K562 (cell line): Measurements from ENCODE around the gene DTNB.

Experiments
- CREB1 ChIP-seq, 2 experiments: sonication (generic) in 1 of 2; formaldehyde crosslinking in 1 of 2; IDR thresholded peaks; 2 replicates each; pipeline versions ENCODE4 v1.6.1 to v1.8.0; 2012 to 2022; ENCODE audit warnings: inconsistent platforms in 1 of 2, mild to moderate bottlenecking in 1 of 2, missing genetic modification reagents in 1 of 2, moderate library complexity in 1 of 2
- JUNB ChIP-seq: fragments of 450-650 bp; formaldehyde crosslinking; conservative IDR thresholded peaks from 2 replicates; pipeline ENCODE4 v1.4.0; 2020; ENCODE audit warnings: mild to moderate bottlenecking
- NCOA6 ChIP-seq: fragments of 450-650 bp; IDR thresholded peaks from 2 replicates; pipeline ENCODE4 v1.6.1; 2017; ENCODE audit warnings: mild to moderate bottlenecking
- PHTF2 ChIP-seq: fragments of 250-450 bp; sonication (Bioruptor Pico); IDR thresholded peaks from 2 replicates; pipeline ENCODE4 v1.5.0; 2021; ENCODE audit warnings: mild to moderate bottlenecking
- RAD21 ChIP-seq, 2 experiments: fragments of 250-450 bp in 1 of 2; fragments of 450-650 bp in 1 of 2; sonication (Bioruptor Pico) in 1 of 2; formaldehyde crosslinking in 1 of 2; IDR thresholded peaks in 1 of 2; conservative IDR thresholded peaks in 1 of 2; 2 replicates each; pipeline versions ENCODE4 v1.4.0 to v1.8.0; 2020 to 2022; ENCODE audit warnings: mild to moderate bottlenecking in 2 of 2, moderate library complexity in 1 of 2
- TCFL5 ChIP-seq: fragments of 250-450 bp; sonication (Bioruptor Pico); conservative IDR thresholded peaks from 2 replicates; pipeline ENCODE4 v1.6.1; 2021; ENCODE audit warnings: mild to moderate bottlenecking, moderate library complexity, matching md5 sums
- U2AF1 ChIP-seq: fragments of 200-400 bp; formaldehyde crosslinking; optimal IDR thresholded peaks from 2 replicates; pipeline ENCODE3; 2017; ENCODE audit warnings: mild to moderate bottlenecking, low read depth, low read length, moderate library complexity
- ZNF263 ChIP-seq: sonication (generic); formaldehyde crosslinking; IDR thresholded peaks from 2 replicates; pipeline ENCODE4 v1.8.0; 2022; ENCODE audit warnings: mild to moderate bottlenecking, missing genetic modification reagents, borderline replicate concordance
- TF ChIP-seq, protein P1 (sequence below), 2 experiments: IDR thresholded peaks; 2 replicates each; pipeline ENCODE4 v1.6.1; 2012; ENCODE audit warnings: improper control_type of control experiment in 2 of 2, low read depth in 2 of 2, low read length in 2 of 2, borderline replicate concordance in 1 of 2
- TF ChIP-seq, protein P2 (sequence below): sonication (generic); formaldehyde crosslinking; IDR thresholded peaks from 2 replicates; pipeline ENCODE4 v1.8.0; 2022; ENCODE audit warnings: mild to moderate bottlenecking, missing genetic modification reagents

DNA sequence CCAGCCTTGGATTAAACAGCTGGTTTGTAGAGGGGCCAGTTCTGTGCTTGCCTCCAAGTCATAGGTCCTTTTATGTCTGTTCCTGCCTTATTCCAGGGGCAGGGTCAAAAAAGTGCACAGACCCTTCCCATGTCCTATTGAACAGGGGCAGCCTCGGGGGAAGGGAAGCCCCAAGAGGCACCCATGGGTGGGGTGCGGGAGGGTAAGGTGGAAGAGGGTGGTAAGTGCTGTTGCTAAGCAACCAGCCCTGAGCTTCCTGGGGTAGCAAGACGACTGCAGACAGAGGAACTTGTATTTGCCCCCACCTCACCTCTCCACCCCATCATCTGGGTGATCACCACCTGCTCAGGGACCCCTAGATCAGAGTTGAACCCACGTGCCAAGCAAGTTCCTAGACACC is 339.4 kb downstream of the DTNB start:
- TF ChIP-seq CREB1 (IDR thresholded peaks at IDR 0.05), result no peak
- TF ChIP-seq CREB1 (CRISPR knock-in tag; IDR thresholded peaks at IDR 0.05), result no peak
- TF ChIP-seq NCOA6, result no peak
- TF ChIP-seq RAD21 (CRISPR knock-in tag; conservative IDR thresholded peaks at IDR 0.05 in 1 of 2, IDR thresholded peaks at IDR 0.05 in 1 of 2), result no peak
- TF ChIP-seq, protein P1, sequence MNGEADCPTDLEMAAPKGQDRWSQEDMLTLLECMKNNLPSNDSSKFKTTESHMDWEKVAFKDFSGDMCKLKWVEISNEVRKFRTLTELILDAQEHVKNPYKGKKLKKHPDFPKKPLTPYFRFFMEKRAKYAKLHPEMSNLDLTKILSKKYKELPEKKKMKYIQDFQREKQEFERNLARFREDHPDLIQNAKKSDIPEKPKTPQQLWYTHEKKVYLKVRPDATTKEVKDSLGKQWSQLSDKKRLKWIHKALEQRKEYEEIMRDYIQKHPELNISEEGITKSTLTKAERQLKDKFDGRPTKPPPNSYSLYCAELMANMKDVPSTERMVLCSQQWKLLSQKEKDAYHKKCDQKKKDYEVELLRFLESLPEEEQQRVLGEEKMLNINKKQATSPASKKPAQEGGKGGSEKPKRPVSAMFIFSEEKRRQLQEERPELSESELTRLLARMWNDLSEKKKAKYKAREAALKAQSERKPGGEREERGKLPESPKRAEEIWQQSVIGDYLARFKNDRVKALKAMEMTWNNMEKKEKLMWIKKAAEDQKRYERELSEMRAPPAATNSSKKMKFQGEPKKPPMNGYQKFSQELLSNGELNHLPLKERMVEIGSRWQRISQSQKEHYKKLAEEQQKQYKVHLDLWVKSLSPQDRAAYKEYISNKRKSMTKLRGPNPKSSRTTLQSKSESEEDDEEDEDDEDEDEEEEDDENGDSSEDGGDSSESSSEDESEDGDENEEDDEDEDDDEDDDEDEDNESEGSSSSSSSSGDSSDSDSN (IDR thresholded peaks at IDR 0.05; ENCODE audit: borderline replicate concordance in 1 of 2, low read depth in 2 of 2, low read length in 2 of 2), result no peak
- no peak for TF ChIP-seq TCFL5
- TF ChIP-seq JUNB, result no peak
- TF ChIP-seq, protein P2, sequence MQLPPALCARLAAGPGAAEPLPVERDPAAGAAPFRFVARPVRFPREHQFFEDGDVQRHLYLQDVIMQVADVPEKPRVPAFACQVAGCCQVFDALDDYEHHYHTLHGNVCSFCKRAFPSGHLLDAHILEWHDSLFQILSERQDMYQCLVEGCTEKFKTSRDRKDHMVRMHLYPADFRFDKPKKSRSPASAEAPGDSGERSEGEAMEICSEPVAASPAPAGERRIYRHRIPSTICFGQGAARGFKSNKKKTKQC (CRISPR knock-in tag), result no peak
- TF ChIP-seq PHTF2, result no peak
- no peak for TF ChIP-seq ZNF263 (CRISPR knock-in tag)
- TF ChIP-seq U2AF1, result no peak
